PC-9 (cell line): Measurements from ENCODE around the gene IDH2. TPM values are rescaled to one million over a fixed set of nuclear protein-coding genes. Genes with fewer than 3 reads are reported as not detected.

Source experiments
- BruUV-seq: library from RNA; stranded (reverse); fragments of 400-500 nt; replicated peaks from 2 replicates; lab custom pipeline; 2021; lab: Mats Ljungman, UMichigan
- CTCF ChIA-PET: fragments of 300-600 bp; sonication (Branson Sonifier 250); formaldehyde crosslinking; loops from one replicate; lab custom pipeline; 2022; ENCODE audit warnings: antibody characterized with exemption; lab: Charles Lee
- POLR2A ChIA-PET: fragments of 300-600 bp; sonication (Branson Sonifier 250); formaldehyde crosslinking; loops from one replicate; lab custom pipeline; 2022; ENCODE audit warnings: antibody characterized with exemption; ENCODE audit not compliant: unreplicated experiment; lab: Charles Lee
- DNase-seq, 2 experiments: peaks; one replicate each; pipeline versions ENCODE4 v3.0.0 to v3.0.0-alpha.2; 2015 to 2022; ENCODE audit warnings: mixed read lengths in 1 of 2
- H2AFZ ChIP-seq: fragments of 200-600 bp; sonication (generic); 2 replicates; pipeline ENCODE4 v1.8.1; 2017; ENCODE audit warnings: antibody characterized with exemption
- H3F3A ChIP-seq: fragments of 200-600 bp; sonication (generic); 2 replicates; pipeline ENCODE4 v1.8.1; 2017; ENCODE audit warnings: antibody characterized with exemption, mild to moderate bottlenecking, low read depth; ENCODE audit not compliant: insufficient read depth
- H3K27ac ChIP-seq: fragments of 200-600 bp; sonication (generic); 2 replicates; pipeline ENCODE4 v1.6.1; 2016; ENCODE audit warnings: mixed run types
- H3K27me3 ChIP-seq: fragments of 200-600 bp; sonication (generic); 2 replicates; pipeline ENCODE4 v1.6.1; 2016; ENCODE audit warnings: low read depth, mixed run types; ENCODE audit not compliant: insufficient read depth
- H3K36me3 ChIP-seq: fragments of 200-600 bp; sonication (generic); 2 replicates; pipeline ENCODE4 v1.6.1; 2016; ENCODE audit warnings: low read depth, mixed run types
- H3K4me1 ChIP-seq: fragments of 200-600 bp; sonication (generic); replicated peaks from 2 replicates; pipeline ENCODE4 v1.6.1; 2016; ENCODE audit warnings: mixed run types; ENCODE audit not compliant: insufficient read depth
- H3K4me2 ChIP-seq: fragments of 200-600 bp; sonication (generic); 2 replicates; pipeline ENCODE4 v1.6.1; 2017; ENCODE audit warnings: mixed run types
- H3K4me3 ChIP-seq: fragments of 200-600 bp; sonication (generic); 2 replicates; pipeline ENCODE4 v1.6.1; 2016; ENCODE audit warnings: mixed run types
- H3K79me2 ChIP-seq: fragments of 200-600 bp; sonication (generic); 2 replicates; pipeline ENCODE4 v1.6.1; 2017; ENCODE audit warnings: low read depth, mixed run types
- H3K9me2 ChIP-seq: fragments of 200-600 bp; sonication (generic); 2 replicates; pipeline ENCODE4 v1.8.1; 2017; ENCODE audit warnings: mild to moderate bottlenecking; ENCODE audit not compliant: insufficient read depth
- H3K9me3 ChIP-seq: fragments of 200-600 bp; sonication (generic); 2 replicates; pipeline ENCODE4 v1.8.1; 2016; ENCODE audit warnings: low read depth; ENCODE audit not compliant: insufficient read depth
- H4K20me1 ChIP-seq: fragments of 200-600 bp; sonication (generic); 2 replicates; pipeline ENCODE4 v1.8.1; 2017; ENCODE audit not compliant: insufficient read depth
- CTCF ChIP-seq: fragments of 200-600 bp; sonication (generic); conservative IDR thresholded peaks from 2 replicates; pipeline ENCODE4 v1.6.1; 2017; ENCODE audit warnings: mixed run types, antibody characterized with exemption, mild to moderate bottlenecking, moderate library complexity
- EZH2 ChIP-seq: fragments of 200-600 bp; sonication (generic); IDR thresholded peaks from 2 replicates; pipeline ENCODE4 v1.8.0; 2017; ENCODE audit warnings: antibody characterized with exemption, low read depth
- intact Hi-C: fragments of 100-400 bp; cut with micrococcal nuclease; formaldehyde crosslinking; loops from one replicate; pipeline ENCODE4 v1.10.0; 2022; ENCODE audit not compliant: unreplicated experiment
- total RNA-seq: library from RNA; stranded (reverse); gene quantifications from 2 replicates; pipeline ENCODE4 v1.2.3, GENCODE V29; 2021

Gene IDH2
- total RNA-seq, 1 experiment from 2014 or later = 96.7 TPM

- peaks cover 28% of the 10 kb centered on the region for H3K79me2 ChIP-seq
- H3K4me3 ChIP-seq = no peak overlapping the region
- intact Hi-C loops = no loop called here
- no peak overlapping the region for H2AFZ ChIP-seq
- no peaks in the 10 kb centered on the region for H3K36me3 ChIP-seq
- no peaks in the 10 kb centered on the region for H3K27me3 ChIP-seq
- H3K9me2 ChIP-seq = no peaks in the 10 kb centered on the region
- no peak overlapping the region for H3K27ac ChIP-seq
- H3K4me2 ChIP-seq = no peak overlapping the region
- CTCF ChIA-PET = interaction anchor here (0.7 kb wide), 1 partner anchor 145 kb away, joined by 3 read pairs; no protein-coding TSS in a partner anchor
- POLR2A ChIA-PET = no interaction called here
- BruUV-seq = no TSS peak
- no peak for DNase-seq
- TF ChIP-seq EZH2 (no peak), CTCF (no peak)
- H4K20me1 ChIP-seq = no peaks in the 10 kb centered on the region
- H3F3A ChIP-seq = peaks cover 17% of the 10 kb centered on the region; the same call in 1 of the 2 replicates
- H3K4me1 ChIP-seq = peaks cover 24% of the 10 kb centered on the region
- no peaks in the 10 kb centered on the region for H3K9me3 ChIP-seq
Observed at GRCh38 chr15:90043530-90044010, 58.7 kb downstream of the IDH2 start.

GRCh38 chr15:90042766-90043529 lies 59.3 kb downstream of the IDH2 start:
- no peak for DNase-seq
- H3K27ac ChIP-seq = no peak overlapping the region
- no peak overlapping the region for H3K4me3 ChIP-seq
- CTCF ChIA-PET = interaction anchor here (0.5 to 0.7 kb wide), 2 partner anchors 80 to 145 kb away, joined by 3 to 7 read pairs; no protein-coding TSS in a partner anchor
- no peaks in the 10 kb centered on the region for H3K9me3 ChIP-seq
- H3K9me2 ChIP-seq = no peaks in the 10 kb centered on the region
- H3K27me3 ChIP-seq = no peaks in the 10 kb centered on the region
- intact Hi-C loops = no loop called here
- H3K36me3 ChIP-seq = no peaks in the 10 kb centered on the region
- POLR2A ChIA-PET = no interaction called here
- H3K4me2 ChIP-seq = no peak overlapping the region
- TF ChIP-seq EZH2 = no peak
- TF ChIP-seq CTCF = no peak
- no peak overlapping the region for H2AFZ ChIP-seq
- peaks cover 29% of the 10 kb centered on the region for H3K79me2 ChIP-seq
- peaks cover 16% of the 10 kb centered on the region; the same call in 1 of the 2 replicates for H3F3A ChIP-seq
- H4K20me1 ChIP-seq = no peaks in the 10 kb centered on the region
- peaks cover 29% of the 10 kb centered on the region for H3K4me1 ChIP-seq
- no TSS peak for BruUV-seq

GRCh38 chr15:90042356-90042755 lies 59.9 kb downstream of the IDH2 start:
- H3K79me2 ChIP-seq = peaks cover 31% of the 10 kb centered on the region
- no TSS peak for BruUV-seq
- no peaks in the 10 kb centered on the region for H3K9me2 ChIP-seq
- no peaks in the 10 kb centered on the region for H4K20me1 ChIP-seq
- DNase-seq = no peak
- intact Hi-C loops = no loop called here
- TF ChIP-seq EZH2 (no peak), CTCF (no peak)
- no peaks in the 10 kb centered on the region for H3K36me3 ChIP-seq
- no peaks in the 10 kb centered on the region for H3K27me3 ChIP-seq
- no peaks in the 10 kb centered on the region for H3K9me3 ChIP-seq
- H3F3A ChIP-seq = peaks cover 10% of the 10 kb centered on the region; the same call in 1 of the 2 replicates
- no peak overlapping the region for H2AFZ ChIP-seq
- H3K27ac ChIP-seq = no peak overlapping the region
- H3K4me1 ChIP-seq = peaks cover 25% of the 10 kb centered on the region
- H3K4me3 ChIP-seq = no peak overlapping the region
- no peak overlapping the region for H3K4me2 ChIP-seq
- ChIA-PET CTCF (interaction anchor here (0.5 kb wide), 1 partner anchor 80 kb away, joined by 7 read pairs; no protein-coding TSS in a partner anchor), POLR2A (no interaction called here)
